Chondrocyte (in vitro differentiated cells): ENCODE results near the gene NR1H4. TPM values are rescaled to one million over a fixed set of nuclear protein-coding genes. Genes with fewer than 3 reads are reported as not detected.

Experiments
- DNase-seq: peaks from one replicate; pipeline ENCODE4 v3.0.0; 2021; ENCODE audit warnings: mixed read lengths, low spot score
- H3K27ac Mint-ChIP-seq: one replicate; pipeline ENCODE4 v1.8.0; 2021; ENCODE audit warnings: mild to moderate bottlenecking, moderate library complexity, mixed read lengths; ENCODE audit not compliant: unreplicated experiment
- H3K27me3 Mint-ChIP-seq: 2 replicates; pipeline ENCODE4 v1.8.0; 2021; ENCODE audit warnings: low read depth, mixed read lengths
- H3K36me3 Mint-ChIP-seq: 2 replicates; pipeline ENCODE4 v1.8.0; 2021; ENCODE audit warnings: low read depth, mixed read lengths
- H3K4me1 Mint-ChIP-seq: 2 replicates; pipeline ENCODE4 v1.8.0; 2021; ENCODE audit warnings: low read depth, mild to moderate bottlenecking, mixed read lengths
- H3K4me3 Mint-ChIP-seq: one replicate; pipeline ENCODE4 v1.8.0; 2021; ENCODE audit warnings: mild to moderate bottlenecking, moderate library complexity, mixed read lengths; ENCODE audit not compliant: unreplicated experiment
- H3K9me3 Mint-ChIP-seq: 2 replicates; pipeline ENCODE4 v1.8.0; 2021; ENCODE audit warnings: low read depth, mixed read lengths
- CTCF ChIP-seq: fragments of 200-600 bp; sonication (generic); IDR thresholded peaks from 2 replicates; pipeline ENCODE4 v1.5.0; 2021; ENCODE audit warnings: antibody characterized with exemption, mild to moderate bottlenecking, moderate library complexity
- total RNA-seq: library from RNA; stranded (reverse); gene quantifications from 3 replicates; pipeline ENCODE4 v1.2.1, GENCODE V29; 2021

NR1H4 gene
- total RNA-seq, 1 donor from 2014 or later, result not detected

GRCh38 chr12:100504804-100505203 lies 31.1 kb downstream of the NR1H4 start:
- H3K9me3 Mint-ChIP-seq, result peaks cover 3% of the 10 kb centered on the region

GRCh38 chr12:100508751-100509150 lies 35.1 kb downstream of the NR1H4 start:
- H3K4me1 Mint-ChIP-seq, result no peaks in the 10 kb centered on the region
- DNase-seq, result no peak
- no peak overlapping the region for H3K4me3 Mint-ChIP-seq
- no peak for TF ChIP-seq CTCF
- H3K27ac Mint-ChIP-seq, result no peak overlapping the region
- H3K27me3 Mint-ChIP-seq, result peaks cover 12% of the 10 kb centered on the region
- H3K9me3 Mint-ChIP-seq, result no peaks in the 10 kb centered on the region
- no peaks in the 10 kb centered on the region for H3K36me3 Mint-ChIP-seq

More at GRCh38 chr12:100504804-100505203, 31.1 kb downstream of the NR1H4 start:
- Mint-ChIP-seq H3K4me1 (no peaks in the 10 kb centered on the region), H3K4me3 (no peak overlapping the region), H3K27ac (no peak overlapping the region), H3K27me3 (peaks cover 13% of the 10 kb centered on the region), H3K36me3 (no peaks in the 10 kb centered on the region)
- no peak for DNase-seq
- no peak for TF ChIP-seq CTCF

- no peaks in the 10 kb centered on the region for H3K36me3 Mint-ChIP-seq
- peaks cover 5% of the 10 kb centered on the region for H3K9me3 Mint-ChIP-seq
- H3K27me3 Mint-ChIP-seq, result peaks cover 6% of the 10 kb centered on the region
- no peak for TF ChIP-seq CTCF
- no peak for DNase-seq
- H3K4me1 Mint-ChIP-seq, result no peaks in the 10 kb centered on the region
- no peak overlapping the region for H3K4me3 Mint-ChIP-seq
- no peak overlapping the region for H3K27ac Mint-ChIP-seq
Measured at GRCh38 chr12:100512692-100513091, 39.0 kb downstream of the NR1H4 start.

- Mint-ChIP-seq H3K4me1 (no peaks in the 10 kb centered on the region), H3K36me3 (no peaks in the 10 kb centered on the region), H3K27me3 (peaks cover 12% of the 10 kb centered on the region), H3K4me3 (no peak overlapping the region), H3K27ac (no peak overlapping the region), H3K9me3 (peaks cover 5% of the 10 kb centered on the region)
- DNase-seq, result no peak
- TF ChIP-seq CTCF, result no peak
Measured at GRCh38 chr12:100515968-100516367, 42.3 kb downstream of the NR1H4 start.

GRCh38 chr12:100518376-100518775 lies 44.7 kb downstream of the NR1H4 start:
- Mint-ChIP-seq H3K9me3 (peaks cover 5% of the 10 kb centered on the region), H3K36me3 (no peaks in the 10 kb centered on the region), H3K4me1 (no peaks in the 10 kb centered on the region), H3K27ac (no peak overlapping the region), H3K4me3 (no peak overlapping the region), H3K27me3 (peaks cover 20% of the 10 kb centered on the region)
- DNase-seq, result no peak
- no peak for TF ChIP-seq CTCF
